GM10248 (cell line): ENCODE data around the gene PDE3A.

ENCODE experiments used
- CTCF ChIA-PET: fragments of 300-600 bp; sonication (Branson Sonifier 250); formaldehyde crosslinking; extraction: SDS; loops from one replicate; lab custom pipeline; 2021; ENCODE audit warnings: antibody characterized with exemption; lab: Yijun Ruan, JAX
- POLR2A ChIA-PET: fragments of 350-650 bp; sonication (Branson Sonifier 250); formaldehyde crosslinking; extraction: SDS; loops from one replicate; lab custom pipeline; 2020; ENCODE audit warnings: antibody characterized with exemption; lab: Yijun Ruan, JAX
- DNase-seq: peaks from one replicate; pipeline ENCODE4 v3.0.0; 2012; ENCODE audit errors: extremely low spot score
- CTCF ChIP-seq: IDR thresholded peaks from 2 replicates; pipeline ENCODE4 v1.5.1; 2012; ENCODE audit warnings: mild to moderate bottlenecking, low read depth; ENCODE audit errors: extremely low read depth, missing control alignments, control extremely low read depth

Gene PDE3A

GRCh38 chr12:20494851-20495250 lies 126.5 kb downstream of the PDE3A start:
- ChIA-PET CTCF (no interaction called here), POLR2A (no interaction called here)
- TF ChIP-seq CTCF: no peak
- DNase-seq: no peak

- CTCF ChIA-PET: no interaction called here
- TF ChIP-seq CTCF: no peak
- DNase-seq: no peak
- POLR2A ChIA-PET: no interaction called here
These were observed 127.7 kb downstream of the PDE3A start for GRCh38 chr12:20495997-20496396.

- no peak for TF ChIP-seq CTCF
- DNase-seq: no peak
- POLR2A ChIA-PET: no interaction called here
- CTCF ChIA-PET: no interaction called here
These were observed 129.4 kb downstream of the PDE3A start for GRCh38 chr12:20497707-20498106.

GRCh38 chr12:20501958-20502357 lies 133.6 kb downstream of the PDE3A start:
- POLR2A ChIA-PET: no interaction called here
- CTCF ChIA-PET: no interaction called here

GRCh38 chr12:20503858-20504257 lies 135.5 kb downstream of the PDE3A start:
- TF ChIP-seq CTCF: no peak
- no peak for DNase-seq
- ChIA-PET POLR2A (no interaction called here), CTCF (interaction anchor here (1.3 to 1.4 kb wide), 2 partner anchors 18 to 21 kb away, joined by 3 to 4 read pairs; no protein-coding TSS in a partner anchor)

More at GRCh38 chr12:20501958-20502357, 133.6 kb downstream of the PDE3A start:
- no peak for DNase-seq
- TF ChIP-seq CTCF: no peak

GRCh38 chr12:20505056-20505455 lies 136.7 kb downstream of the PDE3A start:
- CTCF ChIA-PET: no interaction called here
- POLR2A ChIA-PET: no interaction called here
- TF ChIP-seq CTCF: no peak
- DNase-seq: no peak
